ENCODE data around the gene PPP2R5A. TPM values are rescaled to one million over a fixed set of nuclear protein-coding genes. Genes with fewer than 3 reads are reported as not detected.

The PPP2R5A gene
- total and polyA plus RNA-seq, 2 of the 13 experiments (the other 11 are each of a cell fraction or from before 2014, with no cell fraction given) = 22.0 to 31.4 TPM

DNA sequence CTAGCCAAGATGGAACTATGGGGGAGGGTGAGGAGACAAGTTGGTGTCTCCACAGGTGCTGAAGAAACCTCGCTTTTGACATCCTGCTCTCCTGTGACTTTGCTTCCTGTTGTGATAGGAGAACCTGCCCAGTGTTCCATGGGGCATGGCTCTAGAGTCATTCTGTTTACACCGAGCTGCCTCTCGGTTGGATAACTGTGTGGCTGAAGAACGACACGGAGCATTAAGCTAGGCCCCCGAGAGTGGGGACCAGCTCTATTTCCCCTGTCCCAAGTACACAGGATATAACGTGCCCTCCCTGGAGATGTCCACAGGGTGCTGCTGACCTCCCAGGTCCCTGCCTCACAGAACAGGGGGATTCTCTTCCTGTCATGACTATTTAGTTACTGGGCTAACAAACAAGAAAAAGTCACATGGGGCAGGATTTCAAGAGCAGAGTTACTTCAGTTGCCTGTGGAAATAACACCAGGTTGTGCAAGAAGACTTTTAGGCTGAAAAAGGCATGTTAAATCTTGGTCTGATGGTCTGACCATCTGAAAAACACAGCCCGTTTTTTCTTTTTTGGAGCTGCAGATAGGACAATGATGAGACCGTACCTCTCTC, 29.4 kb upstream of the PPP2R5A start (continued):
- TF ChIP-seq CBX1 (IDR thresholded peaks at IDR 0.05; ENCODE audit: low read depth) (no peak), U2AF1 (optimal IDR thresholded peaks at IDR 0.05; ENCODE audit: low read depth, low read length) (no peak), RBM22 (optimal IDR thresholded peaks at IDR 0.05; ENCODE audit: low read length) (no peak), NFYB (CRISPR knock-in tag; IDR thresholded peaks at IDR 0.05) (no peak), TAF15 (IDR thresholded peaks at IDR 0.05; ENCODE audit: low read depth, low read length, poor library complexity, severe bottlenecking) (no peak), YEATS4 (CRISPR knock-in tag; IDR thresholded peaks at IDR 0.05; ENCODE audit: borderline replicate concordance) (no peak), CENPX (CRISPR knock-in tag; IDR thresholded peaks at IDR 0.05) (no peak), NFKB2 (CRISPR knock-in tag; IDR thresholded peaks at IDR 0.05; ENCODE audit: borderline replicate concordance) (no peak), SP140L (CRISPR knock-in tag; IDR thresholded peaks at IDR 0.05; ENCODE audit: borderline replicate concordance) (no peak), ZNF616 (CRISPR knock-in tag; IDR thresholded peaks at IDR 0.05; ENCODE audit: low read depth) (no peak), ZNF790 (CRISPR knock-in tag; IDR thresholded peaks at IDR 0.05; ENCODE audit: borderline replicate concordance) (no peak), FOXK1 (CRISPR knock-in tag; IDR thresholded peaks at IDR 0.05; ENCODE audit: borderline replicate concordance, low read depth) (0 out of 2 replicates have a peak, but pooled peaks have one; percentile 54), ZNF282 (IDR thresholded peaks at IDR 0.05; ENCODE audit: partially characterized antibody) (no peak), NCOA2 (CRISPR knock-in tag; IDR thresholded peaks at IDR 0.05) (peak; percentile 77), NR1H2 (CRISPR knock-in tag; IDR thresholded peaks at IDR 0.05; ENCODE audit: borderline replicate concordance, low read depth) (no peak), MTF1 (CRISPR knock-in tag; IDR thresholded peaks at IDR 0.05) (no peak)
- TF ChIP-seq, protein P1, sequence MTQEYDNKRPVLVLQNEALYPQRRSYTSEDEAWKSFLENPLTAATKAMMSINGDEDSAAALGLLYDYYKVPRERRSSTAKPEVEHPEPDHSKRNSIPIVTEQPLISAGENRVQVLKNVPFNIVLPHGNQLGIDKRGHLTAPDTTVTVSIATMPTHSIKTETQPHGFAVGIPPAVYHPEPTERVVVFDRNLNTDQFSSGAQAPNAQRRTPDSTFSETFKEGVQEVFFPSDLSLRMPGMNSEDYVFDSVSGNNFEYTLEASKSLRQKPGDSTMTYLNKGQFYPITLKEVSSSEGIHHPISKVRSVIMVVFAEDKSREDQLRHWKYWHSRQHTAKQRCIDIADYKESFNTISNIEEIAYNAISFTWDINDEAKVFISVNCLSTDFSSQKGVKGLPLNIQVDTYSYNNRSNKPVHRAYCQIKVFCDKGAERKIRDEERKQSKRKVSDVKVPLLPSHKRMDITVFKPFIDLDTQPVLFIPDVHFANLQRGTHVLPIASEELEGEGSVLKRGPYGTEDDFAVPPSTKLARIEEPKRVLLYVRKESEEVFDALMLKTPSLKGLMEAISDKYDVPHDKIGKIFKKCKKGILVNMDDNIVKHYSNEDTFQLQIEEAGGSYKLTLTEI (CRISPR knock-in tag; conservative IDR thresholded peaks at IDR 0.05) = no peak
- TF ChIP-seq, protein P2, sequence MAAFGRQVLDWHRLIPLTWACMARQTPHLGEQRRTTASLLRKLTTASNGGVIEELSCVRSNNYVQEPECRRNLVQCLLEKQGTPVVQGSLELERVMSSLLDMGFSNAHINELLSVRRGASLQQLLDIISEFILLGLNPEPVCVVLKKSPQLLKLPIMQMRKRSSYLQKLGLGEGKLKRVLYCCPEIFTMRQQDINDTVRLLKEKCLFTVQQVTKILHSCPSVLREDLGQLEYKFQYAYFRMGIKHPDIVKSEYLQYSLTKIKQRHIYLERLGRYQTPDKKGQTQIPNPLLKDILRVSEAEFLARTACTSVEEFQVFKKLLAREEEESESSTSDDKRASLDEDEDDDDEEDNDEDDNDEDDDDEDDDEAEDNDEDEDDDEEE (CRISPR knock-in tag; IDR thresholded peaks at IDR 0.05) = no peak
- TF ChIP-seq, protein P3, sequence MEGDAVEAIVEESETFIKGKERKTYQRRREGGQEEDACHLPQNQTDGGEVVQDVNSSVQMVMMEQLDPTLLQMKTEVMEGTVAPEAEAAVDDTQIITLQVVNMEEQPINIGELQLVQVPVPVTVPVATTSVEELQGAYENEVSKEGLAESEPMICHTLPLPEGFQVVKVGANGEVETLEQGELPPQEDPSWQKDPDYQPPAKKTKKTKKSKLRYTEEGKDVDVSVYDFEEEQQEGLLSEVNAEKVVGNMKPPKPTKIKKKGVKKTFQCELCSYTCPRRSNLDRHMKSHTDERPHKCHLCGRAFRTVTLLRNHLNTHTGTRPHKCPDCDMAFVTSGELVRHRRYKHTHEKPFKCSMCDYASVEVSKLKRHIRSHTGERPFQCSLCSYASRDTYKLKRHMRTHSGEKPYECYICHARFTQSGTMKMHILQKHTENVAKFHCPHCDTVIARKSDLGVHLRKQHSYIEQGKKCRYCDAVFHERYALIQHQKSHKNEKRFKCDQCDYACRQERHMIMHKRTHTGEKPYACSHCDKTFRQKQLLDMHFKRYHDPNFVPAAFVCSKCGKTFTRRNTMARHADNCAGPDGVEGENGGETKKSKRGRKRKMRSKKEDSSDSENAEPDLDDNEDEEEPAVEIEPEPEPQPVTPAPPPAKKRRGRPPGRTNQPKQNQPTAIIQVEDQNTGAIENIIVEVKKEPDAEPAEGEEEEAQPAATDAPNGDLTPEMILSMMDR (CRISPR knock-in tag; IDR thresholded peaks at IDR 0.05) = no peak
- TF ChIP-seq, protein P4, sequence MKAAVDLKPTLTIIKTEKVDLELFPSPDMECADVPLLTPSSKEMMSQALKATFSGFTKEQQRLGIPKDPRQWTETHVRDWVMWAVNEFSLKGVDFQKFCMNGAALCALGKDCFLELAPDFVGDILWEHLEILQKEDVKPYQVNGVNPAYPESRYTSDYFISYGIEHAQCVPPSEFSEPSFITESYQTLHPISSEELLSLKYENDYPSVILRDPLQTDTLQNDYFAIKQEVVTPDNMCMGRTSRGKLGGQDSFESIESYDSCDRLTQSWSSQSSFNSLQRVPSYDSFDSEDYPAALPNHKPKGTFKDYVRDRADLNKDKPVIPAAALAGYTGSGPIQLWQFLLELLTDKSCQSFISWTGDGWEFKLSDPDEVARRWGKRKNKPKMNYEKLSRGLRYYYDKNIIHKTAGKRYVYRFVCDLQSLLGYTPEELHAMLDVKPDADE (CRISPR knock-in tag; IDR thresholded peaks at IDR 0.05) = no peak
- TF ChIP-seq, protein P5, sequence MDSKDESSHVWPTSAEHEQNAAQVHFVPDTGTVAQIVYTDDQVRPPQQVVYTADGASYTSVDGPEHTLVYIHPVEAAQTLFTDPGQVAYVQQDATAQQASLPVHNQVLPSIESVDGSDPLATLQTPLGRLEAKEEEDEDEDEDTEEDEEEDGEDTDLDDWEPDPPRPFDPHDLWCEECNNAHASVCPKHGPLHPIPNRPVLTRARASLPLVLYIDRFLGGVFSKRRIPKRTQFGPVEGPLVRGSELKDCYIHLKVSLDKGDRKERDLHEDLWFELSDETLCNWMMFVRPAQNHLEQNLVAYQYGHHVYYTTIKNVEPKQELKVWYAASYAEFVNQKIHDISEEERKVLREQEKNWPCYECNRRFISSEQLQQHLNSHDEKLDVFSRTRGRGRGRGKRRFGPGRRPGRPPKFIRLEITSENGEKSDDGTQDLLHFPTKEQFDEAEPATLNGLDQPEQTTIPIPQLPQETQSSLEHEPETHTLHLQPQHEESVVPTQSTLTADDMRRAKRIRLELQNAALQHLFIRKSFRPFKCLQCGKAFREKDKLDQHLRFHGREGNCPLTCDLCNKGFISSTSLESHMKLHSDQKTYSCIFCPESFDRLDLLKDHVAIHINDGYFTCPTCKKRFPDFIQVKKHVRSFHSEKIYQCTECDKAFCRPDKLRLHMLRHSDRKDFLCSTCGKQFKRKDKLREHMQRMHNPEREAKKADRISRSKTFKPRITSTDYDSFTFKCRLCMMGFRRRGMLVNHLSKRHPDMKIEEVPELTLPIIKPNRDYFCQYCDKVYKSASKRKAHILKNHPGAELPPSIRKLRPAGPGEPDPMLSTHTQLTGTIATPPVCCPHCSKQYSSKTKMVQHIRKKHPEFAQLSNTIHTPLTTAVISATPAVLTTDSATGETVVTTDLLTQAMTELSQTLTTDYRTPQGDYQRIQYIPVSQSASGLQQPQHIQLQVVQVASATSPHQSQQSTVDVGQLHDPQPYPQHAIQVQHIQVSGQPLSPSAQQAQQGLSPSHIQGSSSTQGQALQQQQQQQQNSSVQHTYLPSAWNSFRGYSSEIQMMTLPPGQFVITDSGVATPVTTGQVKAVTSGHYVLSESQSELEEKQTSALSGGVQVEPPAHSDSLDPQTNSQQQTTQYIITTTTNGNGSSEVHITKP (CRISPR knock-in tag; IDR thresholded peaks at IDR 0.05; ENCODE audit: low read depth) = 0 out of 2 replicates have a peak, but pooled peaks have one; percentile 45

Measured in HepG2 (cell line).